Stimulated activated CD8-positive, alpha-beta memory T cell treated with anti-CD3 and anti-CD28 coated beads, Interleukin-7, amount 100 ng/mL, for 48 hours (primary cell): ENCODE measurements around the gene IQGAP2.

Source experiments
- DNase-seq, 2 donors: peaks; one replicate each; pipeline ENCODE4 v3.0.0-alpha.2; 2020; ENCODE audit warnings: low read depth in 1 of 2; ENCODE audit errors: extremely low read depth in 1 of 2

The IQGAP2 gene

DNA sequence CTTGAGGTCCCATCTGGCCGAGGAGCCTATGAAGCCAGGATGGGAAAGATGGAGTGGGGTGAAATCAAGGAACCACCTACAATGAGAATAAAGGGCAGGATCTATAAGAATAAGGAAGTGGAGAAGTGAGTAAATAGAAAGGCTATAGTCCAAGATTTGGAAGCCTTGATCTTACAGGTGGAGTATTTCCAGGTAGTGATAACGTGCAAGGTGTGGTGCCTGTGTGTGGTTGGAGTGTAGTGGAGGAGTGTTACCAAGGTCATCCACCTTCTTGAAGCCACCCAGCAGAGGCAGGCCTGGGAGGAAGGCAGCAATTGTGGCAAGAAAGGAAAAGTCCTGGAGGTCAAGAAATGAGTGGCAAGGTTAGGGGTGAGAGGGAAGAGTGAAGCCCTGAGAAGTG lies 72.9 kb downstream of the IQGAP2 start:
- no peak for DNase-seq

DNA sequence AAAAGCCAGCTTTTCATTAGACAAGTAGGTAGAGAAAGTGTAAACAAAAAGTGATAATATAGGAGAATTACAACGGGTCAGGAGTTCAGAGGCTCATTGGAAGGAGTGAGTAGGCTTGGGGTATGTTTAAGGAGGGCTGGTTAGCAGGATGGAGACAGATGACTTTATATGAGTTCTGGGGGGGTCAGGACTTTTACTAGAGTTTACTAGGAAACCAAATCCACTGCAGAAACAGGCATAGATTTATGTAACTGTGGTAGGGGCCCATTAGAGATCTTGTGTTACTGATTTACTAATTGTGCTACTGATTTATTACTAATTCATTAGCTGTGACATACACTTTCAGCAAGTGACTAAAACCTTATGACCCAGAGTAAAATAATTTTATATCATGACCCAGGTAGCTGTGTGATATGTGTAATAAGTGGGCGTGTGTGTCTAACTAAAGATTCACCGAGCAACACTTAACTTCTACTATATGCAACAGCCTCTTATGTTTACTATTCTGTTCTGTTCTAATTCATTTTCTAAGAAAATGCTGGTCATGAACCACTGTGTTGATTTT lies 73.5 kb downstream of the IQGAP2 start:
- DNase-seq = no peak

DNA sequence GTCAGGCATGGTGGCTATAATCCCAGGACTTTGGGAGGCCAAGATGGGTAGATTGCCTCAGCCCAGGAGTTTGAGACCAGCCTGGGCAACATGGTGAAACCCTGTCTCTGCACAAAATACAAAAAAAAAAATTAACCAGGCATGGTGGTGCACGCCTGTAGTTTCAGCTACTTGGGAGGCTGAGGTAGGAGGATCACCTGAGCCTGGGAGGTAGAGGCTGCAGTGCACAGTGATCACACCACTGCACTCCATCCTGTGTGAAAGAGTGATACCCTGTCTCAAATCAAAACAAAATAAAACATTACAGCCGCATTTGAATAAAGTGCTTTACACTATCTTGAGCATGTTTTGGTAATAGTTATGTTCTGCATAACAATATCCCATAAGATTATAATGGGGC lies 74.0 kb downstream of the IQGAP2 start:
- DNase-seq = no peak

DNA sequence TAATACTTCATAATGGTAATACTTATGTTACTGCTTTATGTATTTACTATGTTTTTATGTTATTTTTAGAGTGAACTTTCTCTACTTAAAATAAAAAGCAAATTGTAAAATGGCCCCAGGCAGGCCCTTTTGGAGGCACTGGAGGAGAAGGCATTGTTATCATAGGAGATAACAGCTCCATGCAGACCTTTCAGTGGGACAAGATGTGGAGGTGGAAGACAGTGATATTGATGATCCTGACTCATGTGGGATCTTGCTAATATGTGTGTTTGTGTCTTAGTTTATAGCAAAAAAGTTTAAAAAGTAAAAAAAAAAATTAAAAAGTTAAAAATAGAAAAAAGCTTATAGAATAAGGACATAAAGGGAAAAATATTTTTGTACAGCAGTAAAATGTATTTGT lies 74.5 kb downstream of the IQGAP2 start:
- DNase-seq = no peak

DNA sequence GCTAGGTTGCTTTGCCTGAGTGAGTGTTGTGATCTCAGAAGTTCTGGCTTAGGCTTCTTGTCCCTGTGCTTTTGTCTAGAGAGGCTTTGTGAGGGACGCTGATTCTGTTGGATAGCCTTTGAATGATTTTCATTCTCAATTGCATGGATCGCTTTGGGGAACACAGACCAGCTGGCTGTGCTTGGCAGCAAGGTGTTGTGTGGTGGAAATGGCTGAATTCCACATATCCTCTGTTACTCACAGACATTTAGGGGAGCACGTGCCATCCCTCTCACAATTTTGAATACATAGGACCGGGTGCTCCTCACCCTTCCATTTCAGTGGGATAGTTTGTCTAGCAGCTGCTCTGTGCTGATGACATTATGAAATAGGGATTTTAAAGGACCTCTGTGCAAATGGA lies 76.2 kb downstream of the IQGAP2 start:
- DNase-seq = no peak

DNA sequence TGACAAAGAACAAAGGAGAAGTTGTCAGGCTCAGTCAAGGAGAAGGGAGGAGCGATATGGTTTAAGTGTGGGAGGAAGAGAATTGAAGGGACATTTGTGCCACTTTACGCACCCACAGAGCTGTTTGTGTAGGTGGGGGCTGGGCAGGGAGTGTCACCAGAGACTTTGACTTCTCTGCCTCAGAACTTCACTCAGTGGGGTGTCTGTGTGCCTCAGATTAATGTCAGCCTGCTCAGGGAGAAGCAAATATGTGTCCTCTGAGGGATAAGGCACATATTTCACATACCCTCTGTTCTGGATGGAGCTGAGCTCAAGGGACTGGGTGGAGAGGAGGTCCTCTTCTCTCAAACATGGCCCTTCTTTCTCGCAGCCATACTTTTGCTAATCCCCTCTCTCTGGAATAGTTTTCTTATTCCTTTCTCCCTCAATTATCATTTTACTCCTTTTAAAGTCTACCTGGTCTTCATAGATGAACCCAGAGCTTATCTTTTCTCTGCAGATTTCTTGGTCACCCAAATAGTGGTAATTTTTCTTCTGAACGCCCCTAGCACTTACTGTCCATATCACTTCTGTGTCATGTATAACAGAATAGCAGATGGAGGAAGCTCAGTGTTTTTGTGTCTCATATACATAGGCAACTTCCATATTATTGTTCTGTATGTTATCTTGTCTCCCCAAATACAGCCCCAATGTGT lies 77.0 kb downstream of the IQGAP2 start:
- no peak for DNase-seq

DNA sequence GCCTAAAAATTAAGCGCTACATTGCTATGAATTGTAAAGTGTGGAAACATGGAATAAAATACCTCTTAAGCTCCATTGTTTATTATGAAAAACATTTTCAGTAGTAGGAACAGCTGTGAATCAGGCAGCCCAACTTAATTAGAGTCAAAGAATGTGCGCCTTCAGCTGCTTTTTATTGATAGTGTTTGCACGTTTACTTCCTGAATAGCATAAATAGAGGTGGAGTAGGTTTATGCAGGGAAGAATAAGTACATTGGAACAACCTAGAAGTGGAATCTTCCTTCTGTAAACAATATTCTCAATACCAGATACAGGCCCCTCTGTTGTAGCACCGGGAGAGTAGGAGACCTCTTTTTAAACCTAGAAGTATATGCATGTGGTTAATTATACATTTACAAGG lies 79.9 kb downstream of the IQGAP2 start:
- DNase-seq = no peak

DNA sequence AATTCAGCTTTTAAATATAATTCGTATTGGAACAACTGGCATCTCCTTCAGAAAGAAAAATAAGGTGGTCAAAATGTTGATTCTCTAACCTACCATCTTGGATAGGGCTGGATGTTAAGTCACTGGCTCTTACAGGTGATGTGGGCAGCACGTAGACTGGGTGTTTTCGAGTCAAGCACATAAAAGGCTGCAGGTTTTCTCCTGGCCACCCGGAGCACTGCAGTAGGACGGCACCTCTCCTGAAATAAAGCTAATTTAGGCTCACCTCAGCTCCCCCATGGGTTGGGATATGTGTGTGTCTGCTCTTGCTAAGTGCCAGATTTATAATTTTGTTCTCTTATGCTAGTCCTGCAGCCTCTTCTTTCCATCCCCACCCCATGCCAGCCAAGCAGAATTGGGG lies 80.3 kb downstream of the IQGAP2 start:
- no peak for DNase-seq

DNA sequence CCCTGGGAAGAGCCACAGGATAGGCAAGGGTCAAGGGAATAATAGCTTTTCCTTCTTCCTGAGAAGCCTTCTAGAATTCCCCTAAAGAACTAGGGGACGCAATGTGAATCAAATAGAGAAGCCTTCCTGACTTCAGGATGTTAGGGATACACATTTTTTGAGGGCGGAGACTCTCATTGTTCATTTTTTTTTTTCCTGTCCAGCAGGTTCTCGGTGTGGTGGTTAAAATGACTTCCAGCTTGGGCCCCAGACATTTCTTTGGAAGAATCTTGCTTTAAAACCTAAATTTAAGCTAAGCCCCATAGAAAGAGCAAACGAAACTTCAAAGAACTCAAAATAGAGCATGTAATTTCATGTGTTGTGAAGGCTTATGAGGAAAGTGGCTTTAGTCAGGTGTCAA lies 80.8 kb downstream of the IQGAP2 start:
- no peak for DNase-seq

DNA sequence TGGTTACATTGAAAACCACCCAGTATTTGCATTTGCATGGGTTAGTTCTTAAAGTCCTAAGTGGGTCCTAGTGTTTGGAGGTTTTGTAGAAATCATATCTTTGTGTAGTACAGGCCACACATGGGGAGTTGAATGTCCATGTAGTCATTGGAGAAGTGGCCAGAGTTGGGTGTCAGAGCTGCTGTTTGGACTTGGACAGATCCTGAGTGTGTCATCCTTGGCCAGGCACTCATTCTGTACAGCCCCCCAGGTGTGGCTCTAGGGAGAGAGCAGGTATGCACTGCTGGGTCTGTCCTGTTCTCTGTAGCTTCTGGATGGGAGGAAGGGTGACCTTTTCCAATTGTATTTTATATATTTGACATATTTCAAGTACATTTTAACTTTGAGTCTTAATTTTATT lies 82.4 kb downstream of the IQGAP2 start:
- no peak for DNase-seq

DNA sequence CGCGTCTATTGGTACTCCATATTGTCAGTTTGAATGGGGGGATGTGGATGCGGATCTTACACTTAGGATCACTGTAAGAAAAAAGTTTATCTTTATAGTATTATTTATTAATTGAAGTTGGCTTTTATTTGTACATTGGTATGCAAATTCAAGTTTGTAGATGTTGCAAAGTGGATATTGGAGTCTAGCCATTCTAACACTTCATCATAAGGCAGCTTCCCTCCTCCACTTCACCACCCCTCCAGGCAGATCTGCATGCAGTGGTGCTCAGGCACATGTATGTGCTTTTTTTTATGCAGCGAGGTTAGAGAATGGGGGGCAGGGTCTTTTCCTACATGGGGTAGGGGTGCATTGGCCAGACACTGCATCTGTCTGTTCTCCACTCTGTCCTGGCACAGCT lies 84.3 kb downstream of the IQGAP2 start:
- DNase-seq = no peak

DNA sequence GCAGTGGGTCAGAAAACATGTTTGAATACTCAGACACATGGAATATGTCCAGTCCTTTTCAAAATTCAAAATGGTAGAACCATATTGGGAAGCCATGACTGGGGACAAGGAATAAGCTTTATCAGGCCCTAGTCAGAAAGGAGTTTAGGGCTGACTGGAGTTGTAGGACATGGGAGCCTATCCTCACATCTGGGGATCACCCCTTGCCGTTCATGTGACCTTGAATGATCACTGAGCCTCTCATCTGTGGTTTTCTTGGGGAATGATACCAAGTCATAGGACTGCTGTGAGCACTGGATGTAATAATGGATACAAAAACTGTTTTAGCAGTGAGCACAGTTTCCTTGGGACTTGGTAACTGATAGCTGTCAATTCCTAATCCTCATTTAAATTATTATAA lies 84.7 kb downstream of the IQGAP2 start:
- DNase-seq = no peak

DNA sequence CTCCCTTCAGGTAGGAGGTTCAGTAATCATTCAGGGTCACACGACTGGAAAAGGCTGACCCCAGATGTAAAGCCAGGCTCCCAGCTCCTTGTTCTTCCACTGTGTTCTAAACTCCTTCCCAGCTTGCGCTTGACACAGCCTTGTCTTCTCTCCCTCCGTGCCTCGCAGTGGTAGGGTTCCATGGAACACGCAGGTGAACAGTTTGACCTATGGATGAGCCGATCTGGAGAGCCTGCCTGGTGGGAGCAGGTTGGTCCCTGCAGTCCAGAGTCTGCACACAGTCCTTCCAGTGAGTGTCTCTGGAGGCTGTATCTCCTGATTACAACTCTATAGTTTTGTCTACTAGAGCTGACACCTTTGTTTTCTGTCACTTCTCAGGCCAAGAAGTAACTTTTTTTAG lies 85.9 kb downstream of the IQGAP2 start:
- no peak for DNase-seq

DNA sequence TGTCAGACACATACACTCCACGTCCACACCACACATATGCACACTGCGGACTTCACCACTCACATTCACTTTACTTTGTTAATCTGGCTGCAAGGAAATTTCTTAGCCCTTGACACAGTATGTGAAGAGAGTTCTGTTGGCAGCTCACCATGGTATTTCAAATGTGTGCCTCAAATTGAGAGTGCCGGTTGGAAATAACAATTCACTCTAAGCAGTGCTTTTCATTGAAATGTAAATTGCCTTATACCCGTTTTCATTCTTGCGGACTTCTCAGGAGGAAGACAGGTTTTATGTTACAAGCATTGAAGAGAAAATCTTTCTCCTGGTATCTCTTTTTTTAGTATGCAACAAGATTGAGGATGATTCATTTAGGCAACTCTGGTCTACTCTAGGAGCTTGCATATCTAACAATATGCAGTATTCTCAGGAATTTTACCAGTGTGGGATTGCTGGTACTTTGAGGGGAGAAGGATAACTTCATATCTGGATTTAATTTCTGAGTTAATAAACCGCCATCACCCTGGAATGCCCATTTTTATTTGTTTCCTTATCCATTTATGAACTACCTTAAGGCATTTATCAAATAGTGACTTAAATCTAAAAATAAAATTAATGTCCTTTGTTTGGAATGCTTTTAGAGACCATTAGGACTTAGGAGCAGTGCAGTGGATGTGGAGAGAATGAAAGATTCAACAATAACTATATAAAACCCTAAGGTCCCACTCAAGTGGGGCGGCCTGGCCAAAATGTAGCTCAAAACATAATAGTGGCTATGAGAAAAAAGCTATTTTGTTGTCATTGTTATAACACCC lies 87.0 kb downstream of the IQGAP2 start:
- no peak for DNase-seq

DNA sequence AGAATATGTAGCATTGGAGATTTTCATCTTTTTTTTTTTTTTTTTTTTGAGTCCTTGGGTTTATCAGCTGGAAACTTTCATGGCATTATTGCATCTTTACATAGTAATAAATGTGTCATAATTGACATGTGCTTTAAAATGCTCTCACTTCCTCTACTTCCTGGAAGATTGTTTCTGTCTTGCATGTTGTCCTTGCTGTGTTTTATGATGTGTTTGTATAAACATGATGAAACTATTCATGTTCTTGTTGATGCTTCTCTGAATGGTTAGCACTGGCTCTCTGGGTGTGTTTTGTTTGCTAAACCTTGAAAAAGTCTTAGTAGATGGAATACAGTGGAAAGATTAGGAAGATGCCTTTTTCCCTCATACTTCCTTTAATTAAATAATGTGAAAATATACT lies 87.9 kb downstream of the IQGAP2 start:
- DNase-seq = no peak

DNA sequence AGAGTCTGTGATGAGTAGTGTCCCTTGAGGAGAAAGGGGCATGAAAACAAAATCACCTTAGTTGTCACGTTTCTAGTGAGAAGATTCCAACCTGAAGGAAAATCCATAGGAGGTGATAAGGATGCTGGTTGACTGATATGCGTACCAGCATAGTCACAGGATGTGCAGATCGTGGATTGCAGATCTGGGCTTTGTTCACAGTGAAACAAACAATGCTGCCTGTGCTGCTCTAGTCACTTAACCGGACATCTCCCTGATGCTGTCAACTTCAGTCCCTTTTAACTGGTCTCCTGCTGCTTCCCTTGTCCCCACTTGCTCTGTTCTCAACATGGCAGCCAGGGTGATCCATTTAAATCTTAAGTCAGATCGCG lies 89.7 kb downstream of the IQGAP2 start:
- DNase-seq = no peak

DNA sequence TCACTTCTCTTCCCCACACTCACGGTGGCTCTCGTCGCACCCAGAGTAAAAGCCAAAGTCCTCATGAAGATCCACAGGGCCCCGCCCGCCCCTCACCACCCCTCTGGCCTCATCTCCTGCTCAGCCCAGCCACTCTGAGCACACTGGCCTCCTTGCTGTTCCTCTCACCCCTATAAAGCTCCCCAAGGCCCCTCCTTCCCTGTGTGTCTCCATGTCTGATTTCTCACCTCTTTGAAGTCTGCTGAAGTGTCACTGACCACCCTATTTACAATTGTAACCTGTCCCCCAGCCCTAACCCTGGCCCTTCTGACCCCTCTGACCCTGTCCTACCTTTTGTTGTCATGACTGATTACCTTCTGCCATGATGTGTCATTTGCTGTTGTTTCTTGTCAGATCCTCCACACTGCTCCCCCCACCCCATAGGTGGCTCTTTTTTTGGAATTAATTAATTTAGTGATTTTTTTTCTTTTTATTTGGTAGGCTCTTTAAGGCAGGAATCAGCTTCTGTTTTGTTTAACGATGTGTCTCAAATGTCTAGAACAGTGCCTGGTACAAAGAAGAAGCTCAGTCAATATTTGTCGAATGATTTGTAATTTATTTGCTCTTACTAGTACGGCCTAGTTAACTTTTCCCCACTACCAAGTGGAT lies 90.2 kb downstream of the IQGAP2 start:
- no peak for DNase-seq

DNA sequence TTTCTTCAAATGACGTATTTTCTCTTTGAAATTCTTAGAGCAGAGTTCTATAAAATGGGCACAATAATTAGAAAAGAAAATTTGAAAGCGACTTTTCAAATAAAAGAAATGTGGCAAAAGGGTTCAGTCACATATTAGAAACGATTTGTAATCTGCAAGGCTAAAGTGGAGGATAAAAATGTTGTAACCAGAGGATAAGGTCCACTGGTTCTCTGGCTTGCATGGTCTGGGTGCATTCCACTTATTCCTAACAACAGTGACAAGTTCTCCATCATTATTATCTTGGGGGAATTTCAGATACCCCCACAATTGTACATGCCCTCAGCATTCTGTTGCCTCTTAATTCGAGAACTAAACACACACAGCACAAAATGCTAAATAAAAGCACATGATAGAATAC lies 91.1 kb downstream of the IQGAP2 start:
- DNase-seq = no peak

DNA sequence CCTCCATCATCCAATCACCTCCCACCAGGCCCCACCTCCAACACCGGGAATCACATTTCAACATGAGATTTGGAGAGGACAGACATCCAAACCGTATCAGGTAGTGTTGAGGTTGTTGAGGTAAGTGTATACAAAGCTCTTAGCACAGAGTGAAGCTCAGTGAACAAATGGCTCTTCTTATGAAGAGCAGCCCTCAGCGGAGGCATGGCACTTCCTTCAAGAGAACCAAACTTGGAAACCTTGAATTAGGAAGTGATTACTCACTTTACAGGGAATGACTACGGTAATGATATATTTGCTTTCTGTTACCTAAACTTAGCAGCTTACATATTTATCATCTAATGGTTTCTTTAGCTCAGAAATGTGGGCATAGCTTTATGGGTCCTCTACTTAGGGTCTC lies 92.8 kb downstream of the IQGAP2 start:
- no peak for DNase-seq

DNA sequence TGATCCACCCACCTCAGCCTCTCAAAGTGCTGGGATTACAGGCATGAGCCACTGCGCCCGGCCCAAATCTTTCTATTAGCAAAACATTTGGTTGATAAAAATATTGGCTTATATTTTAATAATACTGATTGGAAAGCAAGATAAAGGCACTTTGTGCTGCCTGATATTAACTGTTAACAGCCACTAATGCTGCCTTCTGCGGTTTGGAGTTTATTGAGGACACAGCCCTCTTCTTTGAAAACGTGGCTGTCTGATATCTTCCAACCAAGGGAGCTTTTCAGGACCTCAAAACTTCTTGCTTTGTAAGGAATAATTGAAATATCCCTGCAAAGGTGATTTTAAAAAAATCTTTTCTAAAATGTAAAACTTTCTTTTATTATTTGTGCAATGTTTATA lies 94.0 kb downstream of the IQGAP2 start:
- DNase-seq = no peak

DNA sequence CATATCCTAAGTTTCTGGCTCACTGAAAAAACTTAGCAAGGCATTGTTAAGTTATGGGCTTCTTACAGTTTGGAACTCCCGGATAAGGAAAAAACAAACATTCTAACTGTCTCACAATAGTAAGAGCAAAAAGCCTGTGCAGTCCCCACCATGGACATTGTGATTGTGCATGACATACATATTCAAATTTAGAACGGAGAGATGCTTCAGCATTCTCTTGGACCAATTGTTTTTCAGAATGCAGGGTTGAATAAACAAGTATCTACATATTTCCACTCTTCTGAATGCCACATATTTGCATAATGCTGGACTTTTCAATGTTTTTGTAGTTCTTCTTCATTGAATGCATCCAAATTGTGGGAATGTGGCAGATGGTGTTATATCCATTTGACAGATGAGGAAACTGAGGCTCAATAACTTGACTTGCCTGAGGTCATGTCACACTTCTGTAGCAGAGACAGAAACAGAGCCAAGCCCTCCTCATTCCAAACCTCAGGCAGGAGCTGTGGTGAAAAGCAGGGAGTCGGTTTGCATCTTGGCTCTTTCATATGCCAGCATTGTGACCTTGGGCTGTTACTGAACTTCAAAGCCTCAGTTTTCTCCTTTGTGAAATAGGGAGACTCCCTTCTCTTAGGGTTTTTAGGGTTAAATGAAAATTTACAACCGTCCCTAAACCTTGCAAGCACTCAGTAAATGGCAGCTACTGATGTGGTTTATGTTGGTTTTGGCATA lies 95.1 kb downstream of the IQGAP2 start:
- DNase-seq = no peak
